DMS53 treated with DMSO at 0.1 percent for 48 hours (cell line): Measurements from ENCODE around the gene XPR1.
"Not testable (repeated sequence)": the region's sequence is repeated elsewhere in the genome, so short reads cannot be mapped to it uniquely, and the experiment has no call there.

Experiments
- DNase-seq: peaks from one replicate; lab custom pipeline; 2025; ENCODE audit not compliant: unreplicated experiment; lab: John Stamatoyannopoulos, UW

XPR1 gene

DNA sequence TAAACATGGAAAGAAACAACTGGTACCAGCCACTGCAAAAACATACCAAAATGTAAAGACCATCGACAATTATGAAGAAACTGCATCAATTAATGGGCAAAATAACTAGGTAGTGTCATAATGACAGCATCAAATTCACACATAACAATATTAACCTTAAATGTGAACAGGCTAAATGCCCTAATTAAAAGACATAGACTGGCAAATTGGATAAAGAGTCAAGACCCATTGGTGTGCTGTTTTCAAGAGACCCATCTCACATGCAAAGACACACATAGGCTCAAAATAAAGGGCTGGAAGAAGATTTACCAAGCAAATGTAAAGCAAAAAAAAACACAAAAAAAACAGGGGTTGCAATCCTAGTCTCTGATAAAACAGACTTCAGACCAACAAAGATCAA is 201.4 kb downstream of the XPR1 start:
- not testable (repeated sequence) for DNase-seq

DNA sequence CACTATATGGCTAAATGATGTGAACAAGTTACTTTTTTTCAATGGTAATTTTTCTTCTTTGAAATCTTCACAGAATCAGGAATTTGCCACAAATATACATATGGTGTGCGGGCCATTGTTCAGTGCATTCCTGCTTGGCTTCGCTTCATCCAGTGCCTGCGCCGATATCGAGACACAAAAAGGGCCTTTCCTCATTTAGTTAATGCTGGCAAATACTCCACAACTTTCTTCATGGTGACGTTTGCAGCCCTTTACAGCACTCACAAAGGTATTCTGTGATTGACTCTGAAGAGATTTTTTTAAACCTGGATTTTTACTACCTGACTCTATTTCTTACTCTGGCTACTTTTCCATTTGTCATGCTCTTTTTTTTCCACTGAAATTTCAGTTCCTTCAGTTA is 204.6 kb downstream of the XPR1 start:
- no peak for DNase-seq

DNA sequence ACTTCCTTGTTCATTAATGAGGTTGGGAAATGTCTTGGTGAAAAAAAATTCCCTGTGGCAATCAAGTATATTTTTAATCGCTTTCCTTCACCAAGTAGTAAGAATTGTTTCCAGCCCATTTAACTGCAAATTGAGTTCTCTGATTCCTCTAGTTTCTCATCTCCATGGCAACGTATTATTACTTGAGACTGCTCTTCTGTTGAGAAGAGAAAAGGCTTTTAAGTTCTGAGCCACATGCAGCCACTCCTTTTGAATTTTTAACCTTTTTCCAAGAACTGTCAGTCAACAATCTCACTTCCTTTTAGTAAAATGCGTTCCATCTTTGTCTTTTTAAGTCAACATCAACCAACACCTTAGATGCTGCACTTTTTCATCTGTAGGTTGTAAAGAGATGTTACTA is 205.2 kb downstream of the XPR1 start:
- no peak for DNase-seq

DNA sequence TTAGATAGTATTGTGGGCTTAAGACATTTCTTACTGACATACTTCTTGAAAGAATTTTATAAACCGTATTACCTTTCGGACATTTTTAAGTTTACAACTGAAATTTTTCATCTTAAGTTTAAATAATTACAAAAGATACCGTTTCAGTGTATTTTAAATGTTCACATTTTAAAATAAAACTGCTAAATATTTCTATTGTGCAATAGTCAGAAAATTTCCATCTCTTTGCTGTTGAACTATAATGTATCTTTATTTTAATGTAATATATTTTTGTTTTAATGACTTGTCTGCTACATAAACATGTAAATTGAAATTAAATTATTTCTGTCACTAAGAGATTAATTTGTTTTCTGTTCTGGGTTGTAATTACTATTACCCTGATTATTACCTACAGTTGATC is 206.7 kb downstream of the XPR1 start:
- no peak for DNase-seq

DNA sequence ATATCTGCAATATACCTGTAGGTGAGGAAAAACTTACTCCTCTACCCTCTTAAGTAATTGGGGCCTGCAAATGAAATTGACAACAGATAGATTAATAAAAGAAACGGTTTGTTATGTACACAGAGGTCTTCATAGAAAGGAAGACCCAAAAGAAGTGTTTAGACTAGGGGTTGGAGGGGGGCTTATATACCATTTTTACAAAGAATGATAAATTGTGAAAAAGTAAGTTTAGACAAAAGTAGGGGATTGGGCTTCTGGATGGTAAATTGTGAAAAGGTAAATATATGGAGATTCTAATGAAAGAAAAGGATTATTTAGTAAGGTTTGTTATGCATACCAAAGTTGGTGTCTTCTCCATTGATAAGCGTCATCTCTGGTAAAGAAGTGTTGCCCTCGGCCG is 207.7 kb downstream of the XPR1 start:
- DNase-seq, result no peak

DNA sequence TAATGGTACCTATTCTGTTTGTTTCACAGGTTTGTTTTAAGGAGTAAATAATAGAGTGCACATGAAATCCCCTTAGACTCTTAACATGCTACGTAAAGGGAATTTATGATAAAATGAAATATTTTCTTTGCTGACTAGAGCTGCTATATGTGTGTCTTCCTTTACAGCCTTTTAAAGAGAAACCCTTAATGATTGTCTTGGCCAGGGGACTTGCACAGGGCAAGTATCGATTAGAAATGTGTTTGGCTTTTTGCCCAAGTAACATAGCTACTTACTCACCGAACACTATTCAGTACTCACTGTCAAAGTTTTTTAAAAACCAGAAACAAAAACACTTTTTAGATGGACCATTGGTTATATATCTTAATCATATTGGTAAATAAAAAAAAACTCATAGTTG is 209.6 kb downstream of the XPR1 start:
- DNase-seq, result no peak

DNA sequence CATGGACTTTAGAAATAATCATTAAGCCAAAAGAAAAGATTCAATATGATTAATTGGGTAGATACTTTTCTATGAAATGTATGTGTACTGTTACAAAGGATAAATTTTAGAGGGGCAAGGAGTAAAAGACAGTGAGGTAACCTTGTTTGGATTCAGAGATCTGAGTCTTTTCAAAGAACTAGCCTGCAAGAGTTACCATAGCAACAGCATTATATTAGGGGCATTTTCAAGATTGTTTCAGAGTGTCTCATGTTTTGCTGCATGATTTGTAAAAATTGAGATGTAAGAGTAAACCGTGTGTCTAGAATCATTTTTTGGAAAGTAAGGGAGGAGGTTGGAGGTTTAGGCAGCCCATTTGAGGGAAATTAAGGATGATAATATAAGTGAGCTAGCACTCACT is 210.2 kb downstream of the XPR1 start:
- DNase-seq, result no peak

DNA sequence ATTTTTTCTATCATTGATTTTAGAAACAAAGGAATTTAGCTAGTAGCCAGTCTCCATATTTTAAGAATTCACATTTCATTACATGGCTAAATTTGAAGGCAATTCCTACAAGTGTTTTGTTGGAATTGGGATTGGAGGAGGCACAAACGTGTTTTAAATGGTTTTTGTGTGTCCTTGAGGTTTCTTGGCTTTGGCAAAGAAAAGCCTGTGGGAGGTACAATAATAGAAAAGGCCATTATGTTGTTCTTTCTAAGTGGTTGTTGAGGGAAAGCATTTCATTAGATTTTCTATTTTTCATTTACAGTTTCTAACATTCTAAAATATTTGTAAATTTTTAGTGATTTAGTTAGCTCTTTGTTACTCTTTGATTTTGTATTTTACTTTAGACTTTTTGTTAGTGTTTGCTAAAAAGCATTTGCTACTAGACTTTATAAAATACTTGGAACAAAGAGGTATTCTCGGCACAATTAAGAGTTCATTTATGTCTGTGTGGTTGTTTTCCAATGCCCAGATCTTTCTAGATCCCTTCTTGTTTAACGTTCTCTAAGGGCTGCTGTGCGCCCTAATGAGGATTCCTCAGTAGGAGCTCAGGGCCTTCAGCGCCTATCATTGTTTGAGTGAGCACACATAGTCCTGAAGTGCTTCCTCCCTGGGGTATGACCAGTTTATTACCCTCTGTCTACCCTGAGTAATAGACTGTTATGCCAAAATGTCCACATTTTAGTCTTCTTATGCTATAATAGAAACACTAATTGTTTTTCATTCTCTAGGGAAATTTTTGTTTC is 210.9 kb downstream of the XPR1 start:
- DNase-seq, result no peak

DNA sequence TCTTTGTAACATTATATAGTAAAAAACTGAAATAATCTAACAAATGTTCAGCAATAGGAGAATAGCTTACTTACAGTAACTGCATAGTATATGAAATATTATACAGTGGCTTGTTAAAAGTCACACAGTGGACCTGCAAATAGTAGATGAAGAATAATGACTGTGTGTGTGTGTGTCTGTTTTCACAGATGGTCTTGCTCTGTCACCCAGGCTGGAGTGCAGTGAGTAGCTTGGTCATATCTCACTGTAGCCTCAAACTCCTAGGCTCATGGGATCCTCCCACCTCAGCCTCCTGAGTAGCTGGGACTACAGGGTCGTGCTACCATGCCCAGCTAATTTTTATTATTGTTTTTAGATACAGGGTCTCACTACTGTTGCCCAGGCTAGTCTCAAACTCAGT is 213.5 kb downstream of the XPR1 start:
- no peak for DNase-seq

DNA sequence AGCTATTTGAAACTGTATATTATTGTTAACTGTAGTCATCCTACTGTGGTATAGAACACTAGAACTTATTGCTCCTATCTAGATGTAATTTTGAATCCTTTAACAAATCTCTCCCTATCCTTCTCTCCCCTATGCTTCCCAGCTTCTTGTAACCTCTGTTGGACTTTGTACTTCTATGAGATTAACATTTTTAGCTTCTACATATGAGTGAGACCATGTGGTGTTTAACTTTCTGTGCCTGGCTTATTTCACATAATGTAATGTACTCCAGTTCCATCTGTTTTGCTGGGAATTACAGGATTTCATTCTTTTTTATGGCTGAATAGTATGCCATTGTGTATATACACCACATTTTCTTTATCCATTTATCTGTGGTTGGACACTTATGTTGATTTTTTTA is 216.4 kb downstream of the XPR1 start:
- no peak for DNase-seq

DNA sequence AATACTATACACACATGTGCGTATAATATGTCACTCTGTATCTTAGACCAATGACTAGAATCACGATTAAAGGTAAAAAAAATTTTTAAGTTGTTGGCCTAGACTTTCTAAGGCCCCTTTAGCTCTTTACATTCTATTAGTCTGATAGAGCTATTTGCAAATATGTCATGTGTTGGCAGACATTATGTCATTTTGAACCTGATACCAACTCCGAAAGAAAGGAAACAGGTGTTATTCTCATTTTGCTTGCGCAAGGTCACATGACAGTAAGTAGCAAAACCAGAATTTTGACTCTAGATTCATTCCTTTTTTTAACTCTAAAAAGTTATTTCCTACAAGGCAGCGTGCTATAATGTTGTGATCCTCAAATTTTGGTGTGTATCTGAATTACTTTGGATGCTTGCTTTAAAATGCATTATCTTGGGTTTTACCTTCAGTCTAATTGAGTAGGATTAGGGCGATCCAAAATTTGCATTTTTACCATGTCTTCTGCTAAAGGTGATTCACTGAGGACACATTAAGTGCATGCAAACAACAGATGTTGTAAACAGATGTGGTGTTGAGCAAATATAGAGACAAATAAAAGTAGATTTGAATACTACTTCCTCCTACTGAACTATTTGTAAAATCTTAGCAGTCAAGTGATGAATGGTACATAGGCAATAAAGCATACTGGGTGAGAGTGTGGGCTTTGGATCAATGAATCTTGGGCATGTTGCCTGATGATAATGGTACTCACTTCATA is 217.4 kb downstream of the XPR1 start:
- DNase-seq, result peak; percentile 87

DNA sequence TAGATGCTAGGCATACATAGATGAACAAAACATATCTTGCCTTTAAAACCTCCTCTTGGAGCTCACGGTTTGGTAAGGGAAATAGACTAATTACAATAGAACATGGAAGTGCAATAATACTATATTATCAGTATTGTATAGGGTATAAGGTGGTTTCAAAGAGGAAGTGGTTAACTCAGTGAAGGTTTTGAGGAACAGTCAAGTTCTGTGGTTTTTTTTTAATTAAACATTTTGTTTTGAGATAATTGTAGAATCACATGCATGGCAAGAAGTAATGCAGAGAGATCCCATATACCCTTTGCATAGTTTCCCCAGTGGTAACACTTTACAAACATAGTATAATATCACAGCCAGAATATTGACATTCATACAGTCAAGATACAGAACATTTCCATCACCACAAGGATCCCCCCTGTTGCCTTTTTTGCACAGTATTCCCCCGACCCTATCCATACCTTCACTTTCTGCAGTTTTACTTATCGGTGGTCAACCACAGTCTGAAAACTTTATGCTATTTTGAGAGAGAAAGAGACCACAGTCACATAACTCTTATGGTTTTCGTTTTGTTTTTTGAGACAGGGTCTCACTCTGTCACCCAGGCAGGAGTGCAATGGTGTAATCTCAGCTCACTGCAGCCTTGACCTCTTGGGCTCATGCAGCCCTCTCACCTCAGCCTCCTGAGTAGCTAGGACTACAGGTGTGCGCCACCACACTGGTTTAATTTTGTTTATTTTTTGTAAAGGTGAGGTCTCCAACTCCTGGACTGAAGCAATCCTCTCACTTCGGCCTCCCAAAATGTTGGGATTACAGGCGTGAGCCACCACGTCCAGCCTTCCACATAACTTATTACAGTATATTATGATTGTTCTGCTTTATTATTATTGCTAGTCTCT is 220.4 kb downstream of the XPR1 start:
- DNase-seq, result no peak

DNA sequence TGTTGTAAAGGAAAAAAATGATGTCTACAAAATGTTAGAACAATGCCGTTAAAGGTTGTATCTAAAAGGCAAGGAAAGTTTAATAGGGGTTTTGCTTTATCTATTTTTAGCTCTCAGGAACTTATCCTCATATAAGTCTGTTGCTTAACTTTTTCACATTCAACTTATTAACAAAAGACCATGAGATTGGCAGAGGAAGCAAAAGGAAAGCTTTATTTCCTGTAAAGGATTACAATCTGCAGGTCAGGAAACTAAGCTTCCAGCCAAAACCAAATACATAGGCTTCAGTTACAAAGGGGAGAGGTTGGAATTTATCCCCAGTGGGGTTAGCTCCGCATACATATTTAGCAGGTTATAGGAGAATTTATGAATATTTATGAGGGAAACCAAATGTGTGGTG is 222.2 kb downstream of the XPR1 start:
- no peak for DNase-seq

DNA sequence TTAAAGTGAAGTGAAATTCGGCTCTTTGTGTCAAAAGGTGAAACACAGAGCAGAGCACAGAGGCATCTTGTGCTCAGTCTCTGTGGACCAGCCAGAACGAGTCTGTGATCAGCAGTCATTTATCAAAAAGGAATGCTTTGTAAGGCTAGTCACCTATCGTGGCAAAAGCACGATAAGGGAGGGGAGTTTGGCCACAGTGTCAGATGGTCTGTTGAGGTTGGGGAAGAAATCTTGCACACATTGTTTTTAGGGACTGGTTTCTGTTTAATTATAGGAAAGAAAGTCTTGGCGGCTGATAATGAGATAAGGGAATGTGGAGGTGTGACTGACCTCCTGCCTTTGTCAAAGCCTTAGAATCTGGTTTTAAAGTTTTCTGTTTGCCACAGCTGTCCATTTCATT is 222.6 kb downstream of the XPR1 start:
- DNase-seq, result no peak

DNA sequence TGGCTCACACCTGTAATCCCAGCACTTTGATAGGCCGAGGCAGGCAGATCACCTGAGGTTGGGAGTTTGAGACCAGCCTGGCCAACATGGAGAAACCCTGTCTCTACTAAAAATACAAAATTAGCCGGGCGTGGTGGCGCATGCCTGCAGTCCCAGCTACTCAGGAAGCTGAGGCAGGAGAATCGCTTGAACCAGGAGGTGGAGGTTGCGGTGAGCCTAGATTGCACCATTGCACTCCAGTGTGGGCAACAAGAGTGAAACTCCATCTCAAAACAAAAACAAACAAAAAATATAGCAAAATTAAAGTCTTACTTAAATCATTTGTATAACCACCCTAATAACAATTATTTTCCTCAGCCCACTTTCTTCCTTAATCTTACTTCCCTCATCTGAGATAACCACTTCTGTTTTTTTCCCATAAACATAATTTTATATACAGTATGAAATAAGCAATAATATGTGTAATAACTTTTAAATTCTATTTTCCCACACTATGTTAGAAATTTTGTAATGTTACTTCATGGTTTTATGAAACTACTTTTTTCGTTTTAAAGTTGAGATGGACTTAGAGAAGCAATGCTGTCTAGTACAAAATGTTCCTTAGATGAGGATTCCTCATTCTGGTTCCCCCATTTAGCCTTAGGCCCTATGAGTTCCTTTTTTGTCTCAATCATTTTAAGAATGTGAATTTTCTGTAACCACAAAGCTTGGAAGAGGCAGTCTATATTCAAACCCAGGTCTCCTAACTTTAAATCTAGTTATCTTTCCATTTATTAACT is 226.3 kb downstream of the XPR1 start:
- DNase-seq, result not testable (repeated sequence)

DNA sequence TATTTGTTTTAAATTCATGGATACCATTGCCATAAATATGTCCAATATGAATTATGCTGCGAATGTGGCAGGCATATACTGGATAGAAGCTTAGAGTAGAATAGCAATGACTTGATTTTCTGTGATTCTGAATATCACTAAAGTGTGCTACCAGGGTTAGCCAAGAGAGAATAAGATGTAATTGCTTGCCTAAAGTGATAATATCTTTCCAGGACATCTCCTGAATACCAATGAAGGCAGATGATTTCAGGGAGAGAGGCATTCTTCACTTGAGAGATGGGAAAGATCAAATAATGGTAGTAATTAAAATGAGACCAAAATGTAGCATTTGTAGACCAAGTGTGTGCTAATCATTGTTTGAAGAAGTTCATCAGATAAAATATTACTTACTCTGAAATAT is 227.5 kb downstream of the XPR1 start:
- DNase-seq, result no peak

DNA sequence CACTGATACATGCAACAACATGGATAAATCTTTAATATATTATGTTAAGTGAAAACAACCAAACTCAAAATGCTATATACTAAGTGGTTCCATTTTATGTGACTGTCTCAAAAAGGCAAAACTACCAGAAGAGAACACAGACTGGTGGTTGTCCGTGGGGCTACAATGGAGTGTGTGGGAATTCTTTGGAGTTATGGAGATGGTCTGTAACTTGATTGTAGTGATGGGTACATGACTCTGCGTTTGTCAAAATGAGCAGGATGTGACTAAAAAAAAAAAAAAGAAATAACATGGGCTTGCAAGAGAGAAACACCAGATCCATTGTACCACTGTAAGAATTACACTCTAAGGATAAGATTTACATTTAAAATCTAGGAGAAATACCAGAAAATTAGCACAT is 228.7 kb downstream of the XPR1 start:
- DNase-seq, result no peak

DNA sequence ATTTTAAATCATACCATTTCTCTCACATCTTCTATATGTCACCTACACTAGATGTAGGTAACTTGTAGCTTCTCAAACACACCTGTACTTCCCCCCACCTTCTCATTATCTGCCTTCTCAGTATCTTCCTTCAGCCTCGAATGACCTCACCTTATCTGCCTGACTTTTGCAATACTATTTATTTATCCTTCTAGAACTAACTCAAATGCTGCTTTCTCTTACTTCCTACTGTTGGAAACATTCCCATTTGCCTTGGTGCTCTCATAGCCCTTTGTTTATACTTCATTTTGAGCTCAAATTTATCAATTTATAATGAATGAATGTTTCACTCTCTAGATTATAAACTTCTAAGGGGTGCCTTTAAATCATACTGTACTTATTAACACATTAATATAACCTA is 230.5 kb downstream of the XPR1 start:
- DNase-seq, result peak; percentile 9

DNA sequence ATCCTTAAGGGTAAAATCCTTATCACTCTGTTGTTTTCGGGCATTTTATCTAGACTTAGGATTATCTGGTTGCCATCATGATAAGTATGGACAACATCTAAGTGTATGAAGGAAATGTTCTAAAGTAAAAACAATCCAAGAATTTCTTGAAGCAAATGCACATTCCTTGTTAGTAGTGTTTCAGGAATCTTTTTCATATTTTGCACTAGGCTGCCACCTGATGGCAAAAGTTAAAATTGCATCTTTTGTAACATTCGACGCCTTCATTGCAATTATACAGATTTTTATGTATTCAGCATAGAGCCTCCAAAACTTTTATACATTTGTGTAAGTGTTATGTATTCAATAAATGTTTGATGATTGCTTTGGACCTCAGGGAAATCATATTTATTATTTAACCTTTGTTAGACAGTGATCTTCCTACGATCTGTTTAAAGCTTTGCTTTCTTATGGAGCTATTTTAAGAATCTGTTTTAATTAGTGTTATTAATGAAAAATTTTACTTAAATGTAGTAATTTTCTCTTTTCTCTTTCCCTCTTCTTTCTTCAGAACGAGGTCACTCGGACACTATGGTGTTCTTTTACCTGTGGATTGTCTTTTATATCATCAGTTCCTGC is 231.4 kb downstream of the XPR1 start:
- peak; percentile 50 for DNase-seq

DNA sequence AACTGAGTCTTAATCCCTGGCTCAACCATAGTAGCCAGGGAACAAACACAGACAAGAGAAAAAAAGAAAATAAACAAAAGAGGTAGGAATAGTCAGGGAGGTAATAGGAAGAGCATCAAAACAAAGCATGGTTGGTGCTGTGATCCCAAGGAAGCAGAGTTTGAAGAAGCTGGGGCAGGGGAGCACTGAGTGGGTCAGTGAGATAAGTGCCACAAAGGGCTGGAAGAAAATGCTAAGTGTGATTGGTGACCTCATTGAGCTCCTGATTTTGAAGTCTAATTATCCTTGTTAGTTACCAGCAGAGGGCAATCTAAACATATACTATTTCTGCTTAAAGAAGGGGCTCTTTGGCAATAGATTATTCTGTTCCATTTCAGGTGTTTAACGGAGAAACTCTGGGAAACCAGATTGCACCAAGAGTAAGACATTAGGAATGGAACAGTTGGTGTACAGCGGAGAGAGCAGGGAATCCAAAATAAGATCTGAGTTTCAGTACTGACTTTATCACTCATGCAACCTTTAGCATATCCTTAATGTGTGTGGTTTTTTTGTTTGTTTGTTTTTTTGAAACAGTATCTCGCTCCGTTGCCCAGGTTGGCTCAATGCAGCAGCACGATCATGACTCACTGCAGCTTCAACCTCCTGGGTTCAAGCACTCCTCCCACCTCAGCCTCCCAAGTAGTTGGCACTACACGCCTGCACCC is 250.1 kb downstream of the XPR1 start:
- peak; percentile 57 for DNase-seq
